Measurements from ENCODE around the gene SNAPC4. TPM values are rescaled to one million over a fixed set of nuclear protein-coding genes. Genes with fewer than 3 reads are reported as not detected.
A peak's percentile ranks its signal among the peaks of the same experiment; 100 is the strongest.

Gene SNAPC4
- total and polyA plus RNA-seq, 12 donors = 3.0 to 8.3 (median 4.7) TPM

GRCh38 chr9:136361047-136361753 is 38.8 kb downstream of the SNAPC4 start:
- WGBS, 2 donors = 75 to 79% methylated on average over 43 of the region's 43 CpGs
- DNase-seq = no peak
- intact Hi-C loops (cut with DNase I) = loop anchor here in 1 of 10 donors (5.0 kb wide), 1 partner anchor 34 kb away; the partner anchor contains the start of gene GPSM1
- no peak for TF ChIP-seq CTCF (IDR thresholded peaks at IDR 0.05)
- H3K36me3 ChIP-seq = peaks cover 0 to 37% (median 0%) of the 10 kb centered on the region in 9 donors
- no peaks in the 10 kb centered on the region for H3K9me3 ChIP-seq
- no peak overlapping the region for H3K4me3 ChIP-seq
- ATAC-seq = no peak
- H3K27me3 ChIP-seq = no peaks in the 10 kb centered on the region
- peaks cover 13 to 51% (median 31%) of the 10 kb centered on the region in 9 donors for H3K4me1 ChIP-seq
- peak overlapping the region in 9 of 10 donors; percentile 46 to 100 (median 91) for H3K27ac ChIP-seq

GRCh38 chr9:136359774-136360718 is 39.9 kb downstream of the SNAPC4 start:
- 82 to 87% methylated on average over 35 to 38 of the region's 38 CpGs for WGBS, 2 donors
- intact Hi-C loops (cut with DNase I) = loop anchor here in 1 of 10 donors (5.0 kb wide), 1 partner anchor 33 kb away; the partner anchor contains the start of gene GPSM1

GRCh38 chr9:136358888-136359287 is 41.1 kb downstream of the SNAPC4 start:
- intact Hi-C loops (cut with DNase I) = no loop called here
- H3K4me1 ChIP-seq = peaks cover 13 to 59% (median 35%) of the 10 kb centered on the region in 9 donors
- H3K36me3 ChIP-seq = peaks cover 0 to 44% (median 0%) of the 10 kb centered on the region in 9 donors
- H3K9me3 ChIP-seq = no peaks in the 10 kb centered on the region
- WGBS, 2 donors = 54 to 65% methylated on average over 2 of the region's 2 CpGs
- no peaks in the 10 kb centered on the region for H3K27me3 ChIP-seq
- no peak overlapping the region for H3K4me3 ChIP-seq
- no peak for TF ChIP-seq CTCF (IDR thresholded peaks at IDR 0.05)
- DNase-seq (no peak), ATAC-seq (no peak)
- H3K27ac ChIP-seq = peak overlapping the region in 1 of 10 donors; percentile 36

More at GRCh38 chr9:136359774-136360718, 39.9 kb downstream of the SNAPC4 start:
- DNase-seq (no peak), ATAC-seq (no peak)
- H3K27ac ChIP-seq = peak overlapping the region in 2 of 10 donors; percentile 98 to 100
- peaks cover 0 to 44% (median 0%) of the 10 kb centered on the region in 9 donors for H3K36me3 ChIP-seq
- no peak for TF ChIP-seq CTCF (IDR thresholded peaks at IDR 0.05)
- no peaks in the 10 kb centered on the region for H3K9me3 ChIP-seq
- H3K4me3 ChIP-seq = no peak overlapping the region
- H3K4me1 ChIP-seq = peaks cover 13 to 57% (median 37%) of the 10 kb centered on the region in 9 donors
- no peaks in the 10 kb centered on the region for H3K27me3 ChIP-seq

GRCh38 chr9:136358016-136358415 is 42.0 kb downstream of the SNAPC4 start:
- Histone ChIP-seq H3K9me3 (no peaks in the 10 kb centered on the region), H3K4me3 (no peak overlapping the region), H3K4me1 (peaks cover 13 to 63% (median 36%) of the 10 kb centered on the region in 9 donors), H3K27me3 (no peaks in the 10 kb centered on the region), H3K36me3 (peaks cover 0 to 44% (median 0%) of the 10 kb centered on the region in 9 donors), H3K27ac (no peak overlapping the region)
- DNase-seq = no peak
- intact Hi-C loops (cut with DNase I) = no loop called here
- no peak for ATAC-seq
- 83 to 87% methylated on average over 28 to 29 of the region's 29 CpGs for WGBS, 2 donors
- TF ChIP-seq CTCF (IDR thresholded peaks at IDR 0.05) = no peak

Data from heart right ventricle (tissue), 16 donors.